Activated naive CD4-positive, alpha-beta T cell treated with anti-CD3 and anti-CD28 coated beads for 36 hours (primary cell): ENCODE results near the gene MMRN2. TPM values are rescaled to one million over a fixed set of nuclear protein-coding genes. Genes with fewer than 3 reads are reported as not detected.

Experiments used
- total RNA-seq, 2 experiments: library from RNA; stranded (reverse); gene quantifications; one replicate each; pipeline ENCODE4 v1.2.3, GENCODE V29; 2021

Gene MMRN2
- total RNA-seq, 2 experiments from 2014 or later: not detected

Other genes with a start within 250 kb of the MMRN2 start
- 1 to 10 TPM; 2.9 to 6.8 TPM for gene BMPR1A, start 201.0 kb downstream of the MMRN2 start, total RNA-seq
- 1 to 10 TPM in 1 of 2 experiments, under 1 TPM in 1; 0.72 to 1.2 TPM for gene SNCG, start 984 bp upstream of the MMRN2 start, total RNA-seq
- not detected for gene ADIRF, start 10.9 kb upstream of the MMRN2 start, total RNA-seq
- gene FAM25A, start 62.7 kb upstream of the MMRN2 start, total RNA-seq: not detected
- 100 to 1,000 TPM; 166 to 168 TPM for gene GLUD1, start 137.2 kb upstream of the MMRN2 start, total RNA-seq
- 10 to 100 TPM; 16.7 to 17.6 TPM for gene SHLD2, start 137.6 kb upstream of the MMRN2 start, total RNA-seq